NCI-H345 (cell line): ENCODE measurements around the gene GRHPR.
"Not testable (repeated sequence)": the region's sequence is repeated elsewhere in the genome, so short reads cannot be mapped to it uniquely, and the experiment has no call there.

Experiments used
- DNase-seq: peaks from one replicate; lab custom pipeline; 2025; lab: John Stamatoyannopoulos, UW

Gene GRHPR

GRCh38 chr9:37423508-37423907 lies 1.0 kb downstream of the GRHPR start:
- no peak for DNase-seq

GRCh38 chr9:37424204-37424685 lies 1.7 kb downstream of the GRHPR start:
- DNase-seq = no peak

- no peak for DNase-seq
Observed at GRCh38 chr9:37424686-37425297, 2.3 kb downstream of the GRHPR start.

- DNase-seq = no peak
Observed at GRCh38 chr9:37425298-37425752, 2.8 kb downstream of the GRHPR start.

- DNase-seq = not testable (repeated sequence)
Observed at GRCh38 chr9:37426431-37426830, 3.9 kb downstream of the GRHPR start.

GRCh38 chr9:37426846-37427245 lies 4.3 kb downstream of the GRHPR start:
- DNase-seq = no peak

- DNase-seq = no peak
Observed at GRCh38 chr9:37428345-37428744, 5.8 kb downstream of the GRHPR start.

- no peak for DNase-seq
Observed at GRCh38 chr9:37429441-37430285, 7.2 kb downstream of the GRHPR start.

GRCh38 chr9:37430841-37431597 lies 8.5 kb downstream of the GRHPR start:
- peak; percentile 40 for DNase-seq

- no peak for DNase-seq
Observed at GRCh38 chr9:37432020-37432419, 9.5 kb downstream of the GRHPR start.

- DNase-seq = no peak
Observed at GRCh38 chr9:37433867-37434371, 11.4 kb downstream of the GRHPR start.

- no peak for DNase-seq
Observed at GRCh38 chr9:37436540-37436939, 14.0 kb downstream of the GRHPR start.

- no peak for DNase-seq
Observed at GRCh38 chr9:37437010-37437409, 14.5 kb downstream of the GRHPR start.

GRCh38 chr9:37437621-37438020 lies 15.1 kb downstream of the GRHPR start:
- DNase-seq = no peak

- DNase-seq = no peak
Observed at GRCh38 chr9:37438359-37438758, 15.9 kb downstream of the GRHPR start.

GRCh38 chr9:37441776-37442370 lies 19.4 kb downstream of the GRHPR start:
- no peak for DNase-seq

- DNase-seq = no peak
Observed at GRCh38 chr9:37442556-37442955, 20.1 kb downstream of the GRHPR start.

GRCh38 chr9:37443566-37443965 lies 21.1 kb downstream of the GRHPR start:
- DNase-seq = no peak

GRCh38 chr9:37444890-37445289 lies 22.4 kb downstream of the GRHPR start:
- no peak for DNase-seq

GRCh38 chr9:37445832-37446231 lies 23.3 kb downstream of the GRHPR start:
- DNase-seq = no peak

- DNase-seq = no peak
Observed at GRCh38 chr9:37446401-37446800, 23.9 kb downstream of the GRHPR start.

GRCh38 chr9:37447111-37447510 lies 24.6 kb downstream of the GRHPR start:
- DNase-seq = no peak
